Activated naive CD4-positive, alpha-beta T cell treated with anti-CD3 and anti-CD28 coated beads for 36 hours (primary cell): ENCODE measurements around the gene ARHGAP33. TPM values are rescaled to one million over a fixed set of nuclear protein-coding genes. Genes with fewer than 3 reads are reported as not detected.

Experiments used
- CTCF ChIA-PET: fragments of 350-600 bp; sonication (Branson Sonifier 250); formaldehyde crosslinking; loops from one replicate; lab custom pipeline; 2021; ENCODE audit warnings: antibody characterized with exemption; lab: Charles Lee
- DNase-seq: peaks from one replicate; pipeline ENCODE4 v3.0.0-alpha.2; 2020
- H3K27ac Mint-ChIP-seq: one replicate; pipeline ENCODE4 v1.8.0; 2021; ENCODE audit warnings: mild to moderate bottlenecking, mixed read lengths
- H3K27me3 Mint-ChIP-seq: one replicate; pipeline ENCODE4 v1.8.0; 2021; ENCODE audit warnings: low read depth, mixed read lengths
- H3K36me3 Mint-ChIP-seq: one replicate; pipeline ENCODE4 v1.8.0; 2021; ENCODE audit warnings: low read depth, mixed read lengths
- H3K4me1 Mint-ChIP-seq: one replicate; pipeline ENCODE4 v1.8.0; 2021; ENCODE audit warnings: low read depth, mixed read lengths
- H3K4me3 Mint-ChIP-seq: one replicate; pipeline ENCODE4 v1.8.0; 2021; ENCODE audit warnings: mild to moderate bottlenecking, moderate library complexity, mixed read lengths
- H3K9me3 Mint-ChIP-seq: one replicate; pipeline ENCODE4 v1.8.0; 2021; ENCODE audit warnings: mixed read lengths
- intact Hi-C: fragments of 100-400 bp; cut with micrococcal nuclease; formaldehyde crosslinking; loops from one replicate; pipeline ENCODE4 v1.15.1; 2023
- total RNA-seq, 2 experiments: library from RNA; stranded (reverse); gene quantifications; one replicate each; pipeline ENCODE4 v1.2.3, GENCODE V29; 2021

Gene ARHGAP33
- total RNA-seq, 2 experiments from 2014 or later: 49.5 to 61.6 TPM

GRCh38 chr19:35733180-35734125 is 41.9 kb upstream of the ARHGAP33 start:
- intact Hi-C loops: no loop called here
- H3K27ac Mint-ChIP-seq: no peak overlapping the region
- peaks cover 44% of the 10 kb centered on the region for H3K36me3 Mint-ChIP-seq
- DNase-seq: no peak
- H3K9me3 Mint-ChIP-seq: no peaks in the 10 kb centered on the region
- H3K27me3 Mint-ChIP-seq: no peaks in the 10 kb centered on the region
- no peak overlapping the region for H3K4me3 Mint-ChIP-seq
- CTCF ChIA-PET: no interaction called here
- H3K4me1 Mint-ChIP-seq: peaks cover 10% of the 10 kb centered on the region

- Mint-ChIP-seq H3K4me3 (no peak overlapping the region), H3K36me3 (peaks cover 42% of the 10 kb centered on the region), H3K27me3 (no peaks in the 10 kb centered on the region), H3K27ac (peak overlapping the region; percentile 66), H3K9me3 (no peaks in the 10 kb centered on the region), H3K4me1 (peaks cover 10% of the 10 kb centered on the region)
- intact Hi-C loops: no loop called here
- CTCF ChIA-PET: interaction anchor here (0.6 kb wide), 1 partner anchor 41 kb away, joined by 3 read pairs; no protein-coding TSS in a partner anchor
- no peak for DNase-seq
These were observed 41.1 kb upstream of the ARHGAP33 start for GRCh38 chr19:35734273-35734672.

DNA sequence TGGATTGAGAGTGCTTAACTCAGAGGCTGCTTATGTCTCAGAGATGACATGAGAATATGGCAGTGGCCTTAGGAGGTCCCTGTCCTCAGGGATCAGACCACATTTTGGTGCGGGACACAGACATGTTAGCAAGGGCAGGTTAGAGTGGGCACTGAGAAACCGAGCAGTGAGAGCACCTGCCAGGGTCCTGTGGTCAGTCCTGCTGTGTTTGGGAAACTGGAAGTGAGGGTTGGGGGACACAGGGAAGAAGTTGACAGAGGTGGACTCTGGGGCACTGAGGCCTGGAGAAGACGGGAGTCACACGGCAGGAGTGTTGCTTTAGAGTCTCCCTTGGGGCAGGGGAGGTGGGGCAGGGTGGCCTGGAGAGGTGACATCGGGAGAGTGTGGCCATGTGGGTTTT is 40.5 kb upstream of the ARHGAP33 start:
- H3K4me3 Mint-ChIP-seq: no peak overlapping the region
- H3K9me3 Mint-ChIP-seq: no peaks in the 10 kb centered on the region
- CTCF ChIA-PET: interaction anchor here (0.6 kb wide), 1 partner anchor 42 kb away, joined by 3 read pairs; no protein-coding TSS in a partner anchor
- H3K27ac Mint-ChIP-seq: peak overlapping the region; percentile 57
- H3K36me3 Mint-ChIP-seq: peaks cover 35% of the 10 kb centered on the region
- H3K4me1 Mint-ChIP-seq: peaks cover 16% of the 10 kb centered on the region
- no peaks in the 10 kb centered on the region for H3K27me3 Mint-ChIP-seq
- DNase-seq: no peak
- intact Hi-C loops: no loop called here

- peak overlapping the region; percentile 75 for H3K27ac Mint-ChIP-seq
- H3K36me3 Mint-ChIP-seq: peaks cover 33% of the 10 kb centered on the region
These were observed 38.2 kb upstream of the ARHGAP33 start for GRCh38 chr19:35736913-35737886.

GRCh38 chr19:35738021-35738886 is 37.1 kb upstream of the ARHGAP33 start:
- CTCF ChIA-PET: interaction anchor here (0.7 to 1.1 kb wide), 3 partner anchors 20 to 45 kb away, joined by 3 to 4 read pairs (median 3); no protein-coding TSS in a partner anchor
- intact Hi-C loops: no loop called here
- H3K27me3 Mint-ChIP-seq: no peaks in the 10 kb centered on the region
- no peak for DNase-seq
- H3K27ac Mint-ChIP-seq: no peak overlapping the region
- H3K4me1 Mint-ChIP-seq: peaks cover 29% of the 10 kb centered on the region
- peak overlapping the region; percentile 36 for H3K4me3 Mint-ChIP-seq
- no peaks in the 10 kb centered on the region for H3K9me3 Mint-ChIP-seq
- H3K36me3 Mint-ChIP-seq: peaks cover 41% of the 10 kb centered on the region

More at GRCh38 chr19:35736913-35737886, 38.2 kb upstream of the ARHGAP33 start:
- CTCF ChIA-PET: interaction anchor here (0.5 to 1.3 kb wide), 9 partner anchors 11 to 175 kb away, joined by 3 to 7 read pairs (median 3); partner anchors contain the start of gene LIN37
- Mint-ChIP-seq H3K9me3 (no peaks in the 10 kb centered on the region), H3K4me3 (no peak overlapping the region), H3K27me3 (no peaks in the 10 kb centered on the region), H3K4me1 (peaks cover 20% of the 10 kb centered on the region)
- intact Hi-C loops: no loop called here
- peak; percentile 56 for DNase-seq

- Mint-ChIP-seq H3K4me1 (peaks cover 35% of the 10 kb centered on the region), H3K4me3 (peak overlapping the region; percentile 36), H3K27ac (no peak overlapping the region), H3K36me3 (peaks cover 39% of the 10 kb centered on the region), H3K9me3 (no peaks in the 10 kb centered on the region), H3K27me3 (no peaks in the 10 kb centered on the region)
- CTCF ChIA-PET: no interaction called here
- intact Hi-C loops: no loop called here
- no peak for DNase-seq
These were observed 36.5 kb upstream of the ARHGAP33 start for GRCh38 chr19:35738887-35739229.

GRCh38 chr19:35739275-35740107 is 35.9 kb upstream of the ARHGAP33 start:
- peaks cover 32% of the 10 kb centered on the region for H3K36me3 Mint-ChIP-seq
- H3K4me1 Mint-ChIP-seq: peaks cover 41% of the 10 kb centered on the region
- H3K27ac Mint-ChIP-seq: no peak overlapping the region
- intact Hi-C loops: loop anchor here (1.0 to 10.0 kb wide), 8 partner anchors 19 to 405 kb away; partner anchors contain the start of genes ALKBH6, CAPNS1 and PROSER3
- H3K9me3 Mint-ChIP-seq: no peaks in the 10 kb centered on the region
- CTCF ChIA-PET: interaction anchor here (0.6 to 1.8 kb wide), 6 partner anchors 9 to 47 kb away, joined by 3 to 10 read pairs (median 3); partner anchors contain the start of gene LIN37
- H3K27me3 Mint-ChIP-seq: no peaks in the 10 kb centered on the region
- H3K4me3 Mint-ChIP-seq: peak overlapping the region; percentile 89
- no peak for DNase-seq

DNA sequence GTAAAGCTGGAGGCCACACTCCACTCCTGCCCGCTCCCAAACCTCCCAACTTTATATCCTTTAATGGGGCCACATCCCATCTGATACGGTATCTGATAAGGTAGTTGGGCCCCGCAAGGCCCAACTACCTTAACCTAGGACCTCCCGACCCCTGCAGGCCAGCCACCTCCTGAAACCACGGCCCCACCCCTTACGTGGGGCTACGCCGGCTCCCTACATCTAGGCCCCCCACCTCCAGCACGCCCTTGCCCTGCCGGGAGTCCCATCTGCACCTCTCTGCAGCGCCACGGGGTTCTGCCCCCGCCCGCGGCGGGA is 35.3 kb upstream of the ARHGAP33 start:
- no peaks in the 10 kb centered on the region for H3K27me3 Mint-ChIP-seq
- H3K4me3 Mint-ChIP-seq: peak overlapping the region; percentile 89
- intact Hi-C loops: loop anchor here (1.0 to 10.0 kb wide), 8 partner anchors 18 to 405 kb away; partner anchors contain the start of genes ALKBH6, CAPNS1 and PROSER3
- H3K27ac Mint-ChIP-seq: no peak overlapping the region
- H3K9me3 Mint-ChIP-seq: no peaks in the 10 kb centered on the region
- peaks cover 28% of the 10 kb centered on the region for H3K36me3 Mint-ChIP-seq
- CTCF ChIA-PET: interaction anchor here (0.6 to 1.8 kb wide), 7 partner anchors 8 to 127 kb away, joined by 3 to 10 read pairs (median 3); partner anchors contain the start of gene LIN37
- peaks cover 40% of the 10 kb centered on the region for H3K4me1 Mint-ChIP-seq
- DNase-seq: no peak

- CTCF ChIA-PET: interaction anchor here (0.6 to 1.8 kb wide), 6 partner anchors 9 to 127 kb away, joined by 3 to 10 read pairs (median 3); no protein-coding TSS in a partner anchor
- peak; percentile 99 for DNase-seq
- no peaks in the 10 kb centered on the region for H3K9me3 Mint-ChIP-seq
These were observed 34.8 kb upstream of the ARHGAP33 start for GRCh38 chr19:35740423-35741202.

GRCh38 chr19:35741203-35741515 is 34.2 kb upstream of the ARHGAP33 start:
- no peak for DNase-seq
- Mint-ChIP-seq H3K36me3 (peaks cover 28% of the 10 kb centered on the region), H3K27ac (peak overlapping the region; percentile 99), H3K4me3 (peak overlapping the region; percentile 89), H3K4me1 (peaks cover 47% of the 10 kb centered on the region), H3K9me3 (no peaks in the 10 kb centered on the region), H3K27me3 (no peaks in the 10 kb centered on the region)
- intact Hi-C loops: loop anchor here (10.0 kb wide), 1 partner anchor 404 kb away; the partner anchor contains the start of gene CAPNS1
- CTCF ChIA-PET: interaction anchor here (1.0 to 1.8 kb wide), 4 partner anchors 9 to 48 kb away, joined by 3 to 10 read pairs (median 4); no protein-coding TSS in a partner anchor

More at GRCh38 chr19:35740423-35741202, 34.8 kb upstream of the ARHGAP33 start:
- peak overlapping the region; percentile 89 for H3K4me3 Mint-ChIP-seq
- intact Hi-C loops: loop anchor here (1.0 to 10.0 kb wide), 8 partner anchors 18 to 404 kb away; partner anchors contain the start of genes ALKBH6, CAPNS1 and PROSER3
- H3K27me3 Mint-ChIP-seq: no peaks in the 10 kb centered on the region
- peaks cover 28% of the 10 kb centered on the region for H3K36me3 Mint-ChIP-seq
- H3K27ac Mint-ChIP-seq: peak overlapping the region; percentile 97
- H3K4me1 Mint-ChIP-seq: peaks cover 41% of the 10 kb centered on the region
